ENCODE data around the gene NDUFAF5.

The NDUFAF5 gene

DNA sequence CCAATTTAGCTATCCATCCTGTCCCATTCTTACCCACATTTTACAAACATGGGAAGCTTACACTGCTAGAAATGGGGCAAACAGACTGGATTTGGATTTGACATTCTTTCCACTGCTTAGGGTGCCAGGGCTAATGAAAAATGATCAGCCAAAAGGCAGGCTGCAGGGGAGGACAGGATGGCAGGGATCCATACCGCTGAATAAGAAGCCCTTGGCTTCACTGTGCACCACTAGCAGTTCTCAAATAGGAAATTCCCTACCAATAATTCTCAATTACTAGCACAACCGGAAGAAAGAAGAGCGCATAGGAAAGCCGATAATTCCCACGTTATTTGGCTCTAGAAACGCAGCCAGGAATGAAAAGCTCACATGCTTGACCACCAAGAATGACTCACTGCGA, 73.1 kb downstream of the NDUFAF5 start (continued):
- TF ChIP-seq, protein P1, sequence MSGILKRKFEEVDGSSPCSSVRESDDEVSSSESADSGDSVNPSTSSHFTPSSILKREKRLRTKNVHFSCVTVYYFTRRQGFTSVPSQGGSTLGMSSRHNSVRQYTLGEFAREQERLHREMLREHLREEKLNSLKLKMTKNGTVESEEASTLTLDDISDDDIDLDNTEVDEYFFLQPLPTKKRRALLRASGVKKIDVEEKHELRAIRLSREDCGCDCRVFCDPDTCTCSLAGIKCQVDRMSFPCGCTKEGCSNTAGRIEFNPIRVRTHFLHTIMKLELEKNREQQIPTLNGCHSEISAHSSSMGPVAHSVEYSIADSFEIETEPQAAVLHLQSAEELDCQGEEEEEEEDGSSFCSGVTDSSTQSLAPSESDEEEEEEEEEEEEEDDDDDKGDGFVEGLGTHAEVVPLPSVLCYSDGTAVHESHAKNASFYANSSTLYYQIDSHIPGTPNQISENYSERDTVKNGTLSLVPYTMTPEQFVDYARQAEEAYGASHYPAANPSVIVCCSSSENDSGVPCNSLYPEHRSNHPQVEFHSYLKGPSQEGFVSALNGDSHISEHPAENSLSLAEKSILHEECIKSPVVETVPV (CRISPR knock-in tag; IDR thresholded peaks at IDR 0.05): no peak
- no peak for TF ChIP-seq ZNF565 (CRISPR knock-in tag; conservative IDR thresholded peaks at IDR 0.05; ENCODE audit: low read depth)
- TF ChIP-seq GLIS3 (CRISPR knock-in tag; IDR thresholded peaks at IDR 0.05): no peak
- TF ChIP-seq, protein P2, sequence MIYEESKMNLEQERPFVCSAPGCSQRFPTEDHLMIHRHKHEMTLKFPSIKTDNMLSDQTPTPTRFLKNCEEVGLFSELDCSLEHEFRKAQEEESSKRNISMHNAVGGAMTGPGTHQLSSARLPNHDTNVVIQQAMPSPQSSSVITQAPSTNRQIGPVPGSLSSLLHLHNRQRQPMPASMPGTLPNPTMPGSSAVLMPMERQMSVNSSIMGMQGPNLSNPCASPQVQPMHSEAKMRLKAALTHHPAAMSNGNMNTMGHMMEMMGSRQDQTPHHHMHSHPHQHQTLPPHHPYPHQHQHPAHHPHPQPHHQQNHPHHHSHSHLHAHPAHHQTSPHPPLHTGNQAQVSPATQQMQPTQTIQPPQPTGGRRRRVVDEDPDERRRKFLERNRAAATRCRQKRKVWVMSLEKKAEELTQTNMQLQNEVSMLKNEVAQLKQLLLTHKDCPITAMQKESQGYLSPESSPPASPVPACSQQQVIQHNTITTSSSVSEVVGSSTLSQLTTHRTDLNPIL (CRISPR knock-in tag; IDR thresholded peaks at IDR 0.05; ENCODE audit: low read depth): no peak
- TF ChIP-seq ARNTL (CRISPR knock-in tag; IDR thresholded peaks at IDR 0.05; ENCODE audit: borderline replicate concordance, low read depth): no peak
- TF ChIP-seq TCF4 (CRISPR knock-in tag; IDR thresholded peaks at IDR 0.05; ENCODE audit: borderline replicate concordance): no peak
- TF ChIP-seq RARB (CRISPR knock-in tag; IDR thresholded peaks at IDR 0.05): no peak
- TF ChIP-seq, protein P3, sequence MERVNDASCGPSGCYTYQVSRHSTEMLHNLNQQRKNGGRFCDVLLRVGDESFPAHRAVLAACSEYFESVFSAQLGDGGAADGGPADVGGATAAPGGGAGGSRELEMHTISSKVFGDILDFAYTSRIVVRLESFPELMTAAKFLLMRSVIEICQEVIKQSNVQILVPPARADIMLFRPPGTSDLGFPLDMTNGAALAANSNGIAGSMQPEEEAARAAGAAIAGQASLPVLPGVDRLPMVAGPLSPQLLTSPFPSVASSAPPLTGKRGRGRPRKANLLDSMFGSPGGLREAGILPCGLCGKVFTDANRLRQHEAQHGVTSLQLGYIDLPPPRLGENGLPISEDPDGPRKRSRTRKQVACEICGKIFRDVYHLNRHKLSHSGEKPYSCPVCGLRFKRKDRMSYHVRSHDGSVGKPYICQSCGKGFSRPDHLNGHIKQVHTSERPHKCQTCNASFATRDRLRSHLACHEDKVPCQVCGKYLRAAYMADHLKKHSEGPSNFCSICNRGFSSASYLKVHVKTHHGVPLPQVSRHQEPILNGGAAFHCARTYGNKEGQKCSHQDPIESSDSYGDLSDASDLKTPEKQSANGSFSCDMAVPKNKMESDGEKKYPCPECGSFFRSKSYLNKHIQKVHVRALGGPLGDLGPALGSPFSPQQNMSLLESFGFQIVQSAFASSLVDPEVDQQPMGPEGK (CRISPR knock-in tag; IDR thresholded peaks at IDR 0.05; ENCODE audit: borderline replicate concordance): no peak
- TF ChIP-seq ZNF8 (CRISPR knock-in tag; IDR thresholded peaks at IDR 0.05): no peak
- no peak for TF ChIP-seq SNAI2 (CRISPR knock-in tag; IDR thresholded peaks at IDR 0.05)
- TF ChIP-seq ZFP3 (CRISPR knock-in tag; IDR thresholded peaks at IDR 0.05): no peak

DNA sequence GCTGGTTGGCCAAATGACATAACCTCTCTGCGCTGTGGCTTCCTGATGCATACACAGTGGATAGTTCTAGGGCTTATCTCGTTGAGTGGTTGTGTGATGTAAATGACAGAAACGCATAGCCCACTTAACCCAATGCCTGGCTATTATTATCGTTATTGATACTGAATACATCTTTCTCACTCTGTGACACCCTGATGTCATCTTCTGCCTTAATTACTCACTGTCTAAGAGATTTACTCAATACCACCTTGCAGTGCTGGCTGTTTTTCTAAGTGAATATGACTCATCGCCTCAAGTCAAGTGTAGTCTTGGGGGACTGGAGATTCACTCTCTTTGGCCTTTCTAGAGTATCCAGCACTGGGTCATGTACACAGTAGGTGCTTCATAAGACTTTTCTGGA, 73.6 kb downstream of the NDUFAF5 start:
- ATAC-seq: no peak
- TF ChIP-seq ISL1 (CRISPR knock-in tag; IDR thresholded peaks at IDR 0.05): no peak
- no peak for TF ChIP-seq ZC3H10 (CRISPR knock-in tag; IDR thresholded peaks at IDR 0.05)
- TF ChIP-seq TCF4 (CRISPR knock-in tag; IDR thresholded peaks at IDR 0.05; ENCODE audit: borderline replicate concordance): no peak
- no peak for TF ChIP-seq ZNF8 (CRISPR knock-in tag; IDR thresholded peaks at IDR 0.05)
- TF ChIP-seq, protein P2 (CRISPR knock-in tag; IDR thresholded peaks at IDR 0.05; ENCODE audit: low read depth): no peak
- no peak for TF ChIP-seq ESRRG (CRISPR knock-in tag; IDR thresholded peaks at IDR 0.05)
- TF ChIP-seq ZNF565 (CRISPR knock-in tag; conservative IDR thresholded peaks at IDR 0.05; ENCODE audit: low read depth): no peak
- no peak for TF ChIP-seq ZFP3 (CRISPR knock-in tag; IDR thresholded peaks at IDR 0.05)
- TF ChIP-seq, protein P1 (CRISPR knock-in tag; IDR thresholded peaks at IDR 0.05): no peak
- no peak for TF ChIP-seq SNAI2 (CRISPR knock-in tag; IDR thresholded peaks at IDR 0.05)
- TF ChIP-seq ARNTL (CRISPR knock-in tag; IDR thresholded peaks at IDR 0.05; ENCODE audit: borderline replicate concordance, low read depth): no peak
- no peak for TF ChIP-seq ZFP30 (CRISPR knock-in tag; IDR thresholded peaks at IDR 0.05)
- TF ChIP-seq RARB (CRISPR knock-in tag; IDR thresholded peaks at IDR 0.05): no peak
- no peak for TF ChIP-seq OSR1 (CRISPR knock-in tag; IDR thresholded peaks at IDR 0.05)
- no peak for TF ChIP-seq CSDC2 (CRISPR knock-in tag; IDR thresholded peaks at IDR 0.05)
- TF ChIP-seq, protein P3 (CRISPR knock-in tag; IDR thresholded peaks at IDR 0.05; ENCODE audit: borderline replicate concordance): no peak

DNA sequence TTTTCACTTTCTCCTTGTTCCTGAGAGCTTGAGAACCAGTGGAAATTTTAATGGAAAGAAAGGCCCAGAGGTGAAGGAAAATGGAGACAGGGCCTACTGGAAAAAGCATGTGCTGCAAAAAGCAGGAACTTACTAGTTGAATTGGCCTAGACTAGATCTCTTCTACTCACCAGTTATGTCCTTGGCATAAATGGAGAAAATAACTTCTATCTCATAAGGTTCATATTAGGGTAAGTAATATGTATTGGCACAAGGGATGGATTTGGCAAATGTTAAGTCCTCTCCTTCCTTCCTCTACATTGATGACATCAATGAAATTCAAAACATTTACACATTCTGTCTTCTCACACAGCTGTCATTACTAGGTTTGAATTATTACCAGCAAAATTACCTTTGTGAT, 74.0 kb downstream of the NDUFAF5 start:
- ATAC-seq: no peak
- TF ChIP-seq ZFP30 (CRISPR knock-in tag; IDR thresholded peaks at IDR 0.05) (no peak), TOX (CRISPR knock-in tag; IDR thresholded peaks at IDR 0.05; ENCODE audit: borderline replicate concordance) (no peak), TCF4 (CRISPR knock-in tag; IDR thresholded peaks at IDR 0.05; ENCODE audit: borderline replicate concordance) (no peak), CSDC2 (CRISPR knock-in tag; IDR thresholded peaks at IDR 0.05) (no peak), ZFP3 (CRISPR knock-in tag; IDR thresholded peaks at IDR 0.05) (no peak), ESRRG (CRISPR knock-in tag; IDR thresholded peaks at IDR 0.05) (no peak), ZNF8 (CRISPR knock-in tag; IDR thresholded peaks at IDR 0.05) (no peak), BACH2 (CRISPR knock-in tag; IDR thresholded peaks at IDR 0.05; ENCODE audit: borderline replicate concordance) (no peak), ISL1 (CRISPR knock-in tag; IDR thresholded peaks at IDR 0.05) (no peak), PPARA (CRISPR knock-in tag; IDR thresholded peaks at IDR 0.05; ENCODE audit: borderline replicate concordance) (no peak)
- TF ChIP-seq, protein P3 (CRISPR knock-in tag; IDR thresholded peaks at IDR 0.05; ENCODE audit: borderline replicate concordance): no peak
- TF ChIP-seq, protein P4, sequence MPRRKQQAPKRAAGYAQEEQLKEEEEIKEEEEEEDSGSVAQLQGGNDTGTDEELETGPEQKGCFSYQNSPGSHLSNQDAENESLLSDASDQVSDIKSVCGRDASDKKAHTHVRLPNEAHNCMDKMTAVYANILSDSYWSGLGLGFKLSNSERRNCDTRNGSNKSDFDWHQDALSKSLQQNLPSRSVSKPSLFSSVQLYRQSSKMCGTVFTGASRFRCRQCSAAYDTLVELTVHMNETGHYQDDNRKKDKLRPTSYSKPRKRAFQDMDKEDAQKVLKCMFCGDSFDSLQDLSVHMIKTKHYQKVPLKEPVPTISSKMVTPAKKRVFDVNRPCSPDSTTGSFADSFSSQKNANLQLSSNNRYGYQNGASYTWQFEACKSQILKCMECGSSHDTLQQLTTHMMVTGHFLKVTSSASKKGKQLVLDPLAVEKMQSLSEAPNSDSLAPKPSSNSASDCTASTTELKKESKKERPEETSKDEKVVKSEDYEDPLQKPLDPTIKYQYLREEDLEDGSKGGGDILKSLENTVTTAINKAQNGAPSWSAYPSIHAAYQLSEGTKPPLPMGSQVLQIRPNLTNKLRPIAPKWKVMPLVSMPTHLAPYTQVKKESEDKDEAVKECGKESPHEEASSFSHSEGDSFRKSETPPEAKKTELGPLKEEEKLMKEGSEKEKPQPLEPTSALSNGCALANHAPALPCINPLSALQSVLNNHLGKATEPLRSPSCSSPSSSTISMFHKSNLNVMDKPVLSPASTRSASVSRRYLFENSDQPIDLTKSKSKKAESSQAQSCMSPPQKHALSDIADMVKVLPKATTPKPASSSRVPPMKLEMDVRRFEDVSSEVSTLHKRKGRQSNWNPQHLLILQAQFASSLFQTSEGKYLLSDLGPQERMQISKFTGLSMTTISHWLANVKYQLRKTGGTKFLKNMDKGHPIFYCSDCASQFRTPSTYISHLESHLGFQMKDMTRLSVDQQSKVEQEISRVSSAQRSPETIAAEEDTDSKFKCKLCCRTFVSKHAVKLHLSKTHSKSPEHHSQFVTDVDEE (CRISPR knock-in tag; IDR thresholded peaks at IDR 0.05): no peak
